Measurements from ENCODE around the gene CAMK2B.
A peak's percentile ranks its signal among the peaks of the same experiment; 100 is the strongest.

The CAMK2B gene

GRCh38 chr7:44274623-44274975 is 50.8 kb downstream of the CAMK2B start:
- DNase-seq (ENCODE audit: low read depth in 2 of 2), result no peak

- DNase-seq (ENCODE audit: low read depth in 2 of 2), result no peak
These were observed 51.4 kb downstream of the CAMK2B start for GRCh38 chr7:44273681-44274622.

GRCh38 chr7:44272981-44273380 is 52.4 kb downstream of the CAMK2B start:
- no peak for DNase-seq (ENCODE audit: low read depth in 2 of 2)

- no peak for DNase-seq (ENCODE audit: low read depth in 2 of 2)
These were observed 52.9 kb downstream of the CAMK2B start for GRCh38 chr7:44272456-44272855.

GRCh38 chr7:44269943-44270493 is 55.4 kb downstream of the CAMK2B start:
- DNase-seq (ENCODE audit: low read depth in 2 of 2), result no peak

GRCh38 chr7:44269417-44269816 is 56.0 kb downstream of the CAMK2B start:
- no peak for DNase-seq (ENCODE audit: low read depth in 2 of 2)

- DNase-seq (ENCODE audit: low read depth in 2 of 2), result no peak
These were observed 56.7 kb downstream of the CAMK2B start for GRCh38 chr7:44268671-44269070.

GRCh38 chr7:44267719-44268421 is 57.5 kb downstream of the CAMK2B start:
- no peak for DNase-seq (ENCODE audit: low read depth in 2 of 2)

GRCh38 chr7:44267178-44267577 is 58.2 kb downstream of the CAMK2B start:
- no peak for DNase-seq (ENCODE audit: low read depth in 2 of 2)

GRCh38 chr7:44266526-44266925 is 58.9 kb downstream of the CAMK2B start:
- no peak for DNase-seq (ENCODE audit: low read depth in 2 of 2)

GRCh38 chr7:44265728-44266127 is 59.7 kb downstream of the CAMK2B start:
- DNase-seq (ENCODE audit: low read depth in 2 of 2), result no peak

- no peak for DNase-seq (ENCODE audit: low read depth in 2 of 2)
These were observed 61.0 kb downstream of the CAMK2B start for GRCh38 chr7:44264221-44264931.

- no peak for DNase-seq (ENCODE audit: low read depth in 2 of 2)
These were observed 61.9 kb downstream of the CAMK2B start for GRCh38 chr7:44263326-44264082.

- DNase-seq (ENCODE audit: low read depth in 2 of 2), result no peak
These were observed 63.4 kb downstream of the CAMK2B start for GRCh38 chr7:44262031-44262430.

- no peak for DNase-seq (ENCODE audit: low read depth in 2 of 2)
These were observed 64.2 kb downstream of the CAMK2B start for GRCh38 chr7:44261240-44261639.

- DNase-seq (ENCODE audit: low read depth in 2 of 2), result no peak
These were observed 65.6 kb downstream of the CAMK2B start for GRCh38 chr7:44259547-44260457.

- no peak for DNase-seq (ENCODE audit: low read depth in 2 of 2)
These were observed 66.4 kb downstream of the CAMK2B start for GRCh38 chr7:44258865-44259546.

- no peak for DNase-seq (ENCODE audit: low read depth in 2 of 2)
These were observed 67.0 kb downstream of the CAMK2B start for GRCh38 chr7:44258423-44258760.

- DNase-seq (ENCODE audit: low read depth in 2 of 2), result peak; percentile 54 to 55
These were observed 67.6 kb downstream of the CAMK2B start for GRCh38 chr7:44257618-44258422.
